HCT116 (cell line): ENCODE results near the gene IGSF21. TPM values are rescaled to one million over a fixed set of nuclear protein-coding genes. Genes with fewer than 3 reads are reported as not detected.

ENCODE experiments used
- ATAC-seq: fragments of 200-7000 bp; cut with Tn5 transposase; 2 replicates; pipeline ENCODE4 v1.9.1; 2020; ENCODE audit warnings: mild to moderate bottlenecking, moderate library complexity
- BruUV-seq: library from RNA; stranded (reverse); fragments of 400-500 nt; replicated peaks from 2 replicates; lab custom pipeline; 2021; lab: Mats Ljungman, UMichigan
- CTCF ChIA-PET: fragments of 300-600 bp; sonication (Branson Sonifier 250); formaldehyde crosslinking; loops from one replicate; lab custom pipeline; 2021; ENCODE audit warnings: antibody characterized with exemption; lab: Charles Lee
- POLR2A ChIA-PET: fragments of 300-600, 350-600 bp; sonication (Branson Sonifier 250); formaldehyde crosslinking; loops from one replicate; lab custom pipeline; 2021; ENCODE audit warnings: antibody characterized with exemption; lab: Charles Lee
- RAD21 ChIA-PET, 2 experiments: fragments of 300-600 bp; sonication (Branson Sonifier 250); formaldehyde crosslinking; loops; one replicate each; lab custom pipeline; 2023; ENCODE audit warnings: low total read pairs in 2 of 2; ENCODE audit not compliant: uncharacterized antibody in 2 of 2, unreplicated experiment in 2 of 2, low non-redundant PET in 1 of 2; lab: Charles Lee
- DNase-seq: peaks from one replicate; pipeline ENCODE4 v3.0.0-alpha.2; 2010; ENCODE audit warnings: low read depth, low spot score
- H2AFZ ChIP-seq: fragments of 200-600 bp; shearing (Covaris generic), sonication (generic); 2 replicates; pipeline ENCODE4 v1.6.1; 2017; ENCODE audit warnings: low read depth, mixed run types, mixed read lengths, antibody characterized with exemption, low read length; ENCODE audit not compliant: poor library complexity, severe bottlenecking
- H3K27ac ChIP-seq: 2 replicates; pipeline ENCODE4 v1.5.1; 2012; ENCODE audit warnings: low read depth, low read length
- H3K27me3 ChIP-seq: fragments of 200-600 bp; sonication (generic); 2 replicates; pipeline ENCODE4 v1.6.1; 2016; ENCODE audit warnings: mixed run types, low read length, mixed read lengths; ENCODE audit not compliant: insufficient read depth
- H3K36me3 ChIP-seq, 2 experiments: fragments of 200-500 bp in 1 of 2; fragments of 200-600 bp in 1 of 2; sonication (Bioruptor generic) in 1 of 2; sonication (generic) in 1 of 2; 2 replicates each; pipeline versions ENCODE4 v1.5.1 to v1.6.1; 2014 to 2016; ENCODE audit warnings: low read length in 2 of 2, inconsistent platforms in 1 of 2, mixed read lengths in 1 of 2, mixed run types in 1 of 2; ENCODE audit not compliant: insufficient read depth in 2 of 2, control insufficient read depth in 1 of 2
- H3K4me1 ChIP-seq, 2 experiments: fragments of 200-600 bp in 1 of 2; sonication (generic) in 1 of 2; 2 replicates each; pipeline versions ENCODE4 v1.5.1 to v1.6.1; 2012 to 2017; ENCODE audit warnings: low read length in 2 of 2, inconsistent platforms in 1 of 2, mild to moderate bottlenecking in 1 of 2, mixed read lengths in 1 of 2, mixed run types in 1 of 2, moderate library complexity in 1 of 2; ENCODE audit not compliant: insufficient read depth in 2 of 2, control insufficient read depth in 1 of 2
- H3K4me2 ChIP-seq: fragments of 200-600 bp; sonication (generic); 2 replicates; pipeline ENCODE4 v1.6.1; 2017; ENCODE audit warnings: mixed run types, low read length, mixed read lengths
- H3K4me3 ChIP-seq, 2 experiments: fragments of 200-600 bp in 1 of 2; sonication (generic) in 1 of 2; replicated peaks in 1 of 2; 2 replicates each; pipeline ENCODE4 v1.5.1; 2011 to 2016; ENCODE audit warnings: low read length in 2 of 2, control low read depth in 1 of 2, low read depth in 1 of 2, mild to moderate bottlenecking in 1 of 2, mixed read lengths in 1 of 2, mixed run types in 1 of 2
- H3K79me2 ChIP-seq: fragments of 200-600 bp; sonication (generic); 2 replicates; pipeline ENCODE4 v1.6.1; 2017; ENCODE audit warnings: mild to moderate bottlenecking, mixed run types, low read length, moderate library complexity, mixed read lengths; ENCODE audit not compliant: insufficient read depth
- H3K9ac ChIP-seq: fragments of 200-600 bp; sonication (generic); 2 replicates; pipeline ENCODE4 v1.6.1; 2016; ENCODE audit warnings: low read length, mixed read lengths
- H3K9me2 ChIP-seq: fragments of 200-600 bp; sonication (generic), shearing (Covaris generic); 2 replicates; pipeline ENCODE4 v1.6.1; 2017; ENCODE audit warnings: mixed run types, mild to moderate bottlenecking, moderate library complexity; ENCODE audit not compliant: insufficient read depth
- H3K9me3 ChIP-seq, 2 experiments: fragments of 200-500 bp in 1 of 2; fragments of 200-600 bp in 1 of 2; sonication (Bioruptor generic) in 1 of 2; sonication (generic) in 1 of 2; 2 replicates each; pipeline ENCODE4 v1.6.1; 2014 to 2017; ENCODE audit warnings: low read length in 2 of 2, mixed read lengths in 2 of 2, inconsistent platforms in 1 of 2, low read depth in 1 of 2, mild to moderate bottlenecking in 1 of 2, mixed run types in 1 of 2, moderate library complexity in 1 of 2; ENCODE audit not compliant: control insufficient read depth in 1 of 2, insufficient read depth in 1 of 2
- H4K20me1 ChIP-seq: fragments of 200-600 bp; sonication (generic), shearing (Covaris generic); 2 replicates; pipeline ENCODE4 v1.6.1; 2017; ENCODE audit warnings: mixed run types, mild to moderate bottlenecking, moderate library complexity; ENCODE audit not compliant: insufficient read depth
- CBX3 ChIP-seq: IDR thresholded peaks from 2 replicates; pipeline ENCODE4 v1.6.1; 2012; ENCODE audit warnings: low read depth
- FOSL1 ChIP-seq: IDR thresholded peaks from 2 replicates; pipeline ENCODE4 v1.6.1; 2012; ENCODE audit warnings: low read depth
- JUND ChIP-seq: IDR thresholded peaks from 2 replicates; pipeline ENCODE4 v1.6.1; 2012
- SIN3A ChIP-seq: IDR thresholded peaks from 2 replicates; pipeline ENCODE4 v1.6.1; 2012; ENCODE audit warnings: low read depth
- ZNF274 ChIP-seq: fragments of 200-500 bp; sonication (Bioruptor generic); IDR thresholded peaks from 2 replicates; pipeline ENCODE4 v1.6.1; 2014; ENCODE audit warnings: mild to moderate bottlenecking, low read depth, low read length, inconsistent platforms
- intact Hi-C: fragments of 100-400 bp; cut with micrococcal nuclease; formaldehyde crosslinking; loops from 2 replicates; pipeline ENCODE4 v1.10.0; 2022
- total RNA-seq: library from RNA; stranded (reverse); gene quantifications from one replicate; pipeline ENCODE4 v1.2.1, GENCODE V29; 2021; ENCODE audit not compliant: unreplicated experiment
- TF ChIP-seq, protein P1 (sequence below): IDR thresholded peaks from 2 replicates; pipeline ENCODE4 v1.6.1; 2012
- TF ChIP-seq, protein P2 (sequence below): IDR thresholded peaks from 2 replicates; pipeline ENCODE4 v1.6.1; 2012

Gene IGSF21
- total RNA-seq, 1 experiment from 2014 or later: not detected

GRCh38 chr1:18413541-18414305 lies 306.1 kb downstream of the IGSF21 start:
- H2AFZ ChIP-seq: peak overlapping the region; percentile 58
- ATAC-seq (peak; percentile 97), DNase-seq (peak; percentile 47)
- intact Hi-C loops: no loop called here
- H3K27me3 ChIP-seq: no peaks in the 10 kb centered on the region
- ChIA-PET POLR2A (no interaction called here), CTCF (no interaction called here), RAD21 (no interaction called here)
- no peaks in the 10 kb centered on the region for H3K79me2 ChIP-seq
- peaks cover 5% of the 10 kb centered on the region in 2 experiments; a peak in 2 of 4 replicates for H3K9me3 ChIP-seq
- no peak overlapping the region for H3K9ac ChIP-seq
- peaks cover 7 to 19% of the 10 kb centered on the region in 2 experiments for H3K4me1 ChIP-seq
- no peaks in the 10 kb centered on the region for H3K9me2 ChIP-seq
- peak overlapping the region; percentile 43 for H3K4me2 ChIP-seq
- H3K4me3 ChIP-seq: no peak overlapping the region
- no peaks in the 10 kb centered on the region for H3K36me3 ChIP-seq
- no TSS peak for BruUV-seq
- TF ChIP-seq JUND (peak; percentile 39; the same call in 1 of the 2 replicates), FOSL1 (0 out of 2 replicates have a peak, but pooled peaks have one; percentile 33), CBX3 (no peak)
- H3K27ac ChIP-seq: no peak overlapping the region
- H4K20me1 ChIP-seq: no peaks in the 10 kb centered on the region

DNA sequence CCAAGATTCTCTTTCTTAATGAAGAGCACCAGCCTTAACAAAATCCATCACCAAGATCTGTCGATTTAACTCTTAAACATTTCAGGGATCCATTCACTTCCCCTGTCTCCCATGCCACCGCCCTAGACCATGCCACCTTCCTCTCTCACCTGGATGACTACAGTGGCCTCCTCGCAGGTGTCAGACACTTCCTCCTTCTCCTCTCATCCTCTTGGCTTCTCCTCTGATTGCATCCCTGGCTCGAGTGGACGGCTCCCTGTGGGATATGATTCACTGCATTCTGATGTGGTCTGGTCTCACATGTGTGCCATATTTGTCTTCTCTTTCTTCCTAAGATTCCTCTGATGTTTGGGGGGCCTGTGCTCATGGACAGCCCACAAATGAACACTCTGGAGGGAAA lies 306.7 kb downstream of the IGSF21 start:
- intact Hi-C loops: no loop called here
- no peaks in the 10 kb centered on the region for H4K20me1 ChIP-seq
- no TSS peak for BruUV-seq
- no peaks in the 10 kb centered on the region for H3K36me3 ChIP-seq
- ATAC-seq: peak; percentile 52
- DNase-seq: no peak
- peaks cover 5% of the 10 kb centered on the region in 2 experiments; a peak in 2 of 4 replicates for H3K9me3 ChIP-seq
- H3K27ac ChIP-seq: no peak overlapping the region
- ChIA-PET CTCF (no interaction called here), POLR2A (no interaction called here), RAD21 (no interaction called here)
- no peaks in the 10 kb centered on the region for H3K9me2 ChIP-seq
- peak overlapping the region; percentile 58 for H2AFZ ChIP-seq
- H3K4me1 ChIP-seq: peaks cover 7 to 19% of the 10 kb centered on the region in 2 experiments
- H3K79me2 ChIP-seq: no peaks in the 10 kb centered on the region
- H3K4me3 ChIP-seq: no peak overlapping the region
- TF ChIP-seq, protein P1, sequence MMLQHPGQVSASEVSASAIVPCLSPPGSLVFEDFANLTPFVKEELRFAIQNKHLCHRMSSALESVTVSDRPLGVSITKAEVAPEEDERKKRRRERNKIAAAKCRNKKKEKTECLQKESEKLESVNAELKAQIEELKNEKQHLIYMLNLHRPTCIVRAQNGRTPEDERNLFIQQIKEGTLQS: no peak
- TF ChIP-seq SIN3A: no peak
- TF ChIP-seq, protein P2, sequence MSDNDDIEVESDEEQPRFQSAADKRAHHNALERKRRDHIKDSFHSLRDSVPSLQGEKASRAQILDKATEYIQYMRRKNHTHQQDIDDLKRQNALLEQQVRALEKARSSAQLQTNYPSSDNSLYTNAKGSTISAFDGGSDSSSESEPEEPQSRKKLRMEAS: 0 out of 2 replicates have a peak, but pooled peaks have one; percentile 2
- no peak for TF ChIP-seq ZNF274
- H3K27me3 ChIP-seq: no peaks in the 10 kb centered on the region
- H3K9ac ChIP-seq: no peak overlapping the region
- H3K4me2 ChIP-seq: peak overlapping the region; percentile 43
